Measurements from ENCODE around the gene AP1B1.
"Not testable (repeated sequence)": the region's sequence is repeated elsewhere in the genome, so short reads cannot be mapped to it uniquely, and the experiment has no call there.

Gene AP1B1

DNA sequence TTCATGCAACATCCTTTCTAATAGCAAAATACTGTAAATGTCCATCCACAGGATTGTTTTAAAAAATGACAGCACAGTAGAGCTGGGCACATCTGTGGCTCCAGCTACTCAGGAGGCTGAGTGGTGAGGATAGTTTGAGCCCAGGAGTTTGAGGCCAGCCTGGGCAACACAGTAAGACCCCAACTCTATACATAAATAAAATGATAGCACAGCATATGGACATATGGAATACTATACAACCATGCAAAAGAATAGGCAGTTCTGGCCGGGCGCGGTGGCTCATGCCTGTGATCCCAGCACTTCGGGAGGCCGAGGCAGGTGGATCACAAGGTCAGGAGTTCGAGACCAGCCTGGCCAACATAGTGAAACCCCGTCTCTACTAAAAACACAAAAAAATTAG is 13.6 kb downstream of the AP1B1 start:
- not testable (repeated sequence) for H4K91ac ChIP-seq (ENCODE audit: low read depth, low read length); H2BK5ac ChIP-seq (ENCODE audit: low read depth, low read length, poor library complexity); H2BK12ac ChIP-seq (ENCODE audit: low read length); H3K9me3 ChIP-seq (ENCODE audit: insufficient read depth, low read depth, low read length); H3K36me3 ChIP-seq (ENCODE audit: control insufficient read depth in 1 of 2, insufficient read depth in 2 of 2, low read length in 2 of 2); H3K4ac ChIP-seq (ENCODE audit: low read depth, low read length); H4K12ac ChIP-seq (ENCODE audit: low read depth, low read length); H4K8ac ChIP-seq (ENCODE audit: low read depth, low read length); H3K9ac ChIP-seq (ENCODE audit: low read length); DNase-seq; H3K14ac ChIP-seq (ENCODE audit: low read length); H3K79me2 ChIP-seq (ENCODE audit: control insufficient read depth, insufficient read depth, low read length, poor library complexity); H3K23ac ChIP-seq (ENCODE audit: low read length); H2AFZ ChIP-seq (ENCODE audit: insufficient read depth, low read length, poor library complexity); H2BK120ac ChIP-seq (ENCODE audit: insufficient read depth, low read length, poor library complexity); H3K79me1 ChIP-seq (ENCODE audit: low read length); H2AK5ac ChIP-seq (ENCODE audit: low read length); H3K18ac ChIP-seq (ENCODE audit: low read length); H3K4me3 ChIP-seq (ENCODE audit: low read depth, low read length); H3K4me2 ChIP-seq (ENCODE audit: low read length); H3K27ac ChIP-seq (ENCODE audit: low read depth, low read length); H3K27me3 ChIP-seq (ENCODE audit: insufficient read depth, low read length)
- WGBS (ENCODE audit: extremely low coverage, insufficient coverage, insufficient read length), result no CpG with 5 or more reads among the region's 7 CpGs
- peaks cover 20 to 25% of the 10 kb centered on the region in 2 experiments for H3K4me1 ChIP-seq (ENCODE audit: control insufficient read depth in 1 of 2, insufficient read depth in 2 of 2, low read length in 2 of 2)

DNA sequence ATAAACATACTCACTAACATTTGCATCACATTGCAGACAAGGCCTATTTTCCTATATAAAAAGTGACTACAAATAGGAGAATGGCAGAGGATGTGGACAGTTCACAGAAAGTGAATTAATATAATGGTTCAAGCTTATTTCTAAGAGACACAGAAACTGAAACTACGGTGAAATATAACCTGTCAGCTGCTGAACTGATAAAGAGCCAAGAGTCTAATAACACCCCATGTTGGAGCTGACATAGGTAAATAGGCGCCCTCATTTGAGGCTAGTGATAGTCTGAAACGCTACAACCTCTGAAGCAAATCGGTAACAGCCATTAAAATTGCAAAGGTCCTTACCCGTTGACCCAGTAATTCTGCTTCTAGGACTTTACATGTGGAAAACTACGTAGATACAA is 14.0 kb downstream of the AP1B1 start:
- Histone ChIP-seq H2AK5ac (ENCODE audit: low read length) (no peak overlapping the region), H4K12ac (ENCODE audit: low read depth, low read length) (no peak overlapping the region), H3K4me2 (ENCODE audit: low read length) (no peak overlapping the region), H3K9ac (ENCODE audit: low read length) (no peak overlapping the region), H3K4me1 (ENCODE audit: control insufficient read depth in 1 of 2, insufficient read depth in 2 of 2, low read length in 2 of 2) (peaks cover 20 to 25% of the 10 kb centered on the region in 2 experiments), H4K91ac (ENCODE audit: low read depth, low read length) (no peak overlapping the region), H3K79me1 (ENCODE audit: low read length) (peaks cover 9% of the 10 kb centered on the region), H3K27me3 (ENCODE audit: insufficient read depth, low read length) (no peaks in the 10 kb centered on the region), H3K27ac (ENCODE audit: low read depth, low read length) (no peak overlapping the region), H2BK120ac (ENCODE audit: insufficient read depth, low read length, poor library complexity) (no peak overlapping the region), H3K4me3 (ENCODE audit: low read depth, low read length) (no peak overlapping the region), H3K4ac (ENCODE audit: low read depth, low read length) (no peak overlapping the region), H2AFZ (ENCODE audit: insufficient read depth, low read length, poor library complexity) (no peak overlapping the region), H3K18ac (ENCODE audit: low read length) (no peak overlapping the region), H3K9me3 (ENCODE audit: insufficient read depth, low read depth, low read length) (no peaks in the 10 kb centered on the region), H4K8ac (ENCODE audit: low read depth, low read length) (no peak overlapping the region), H3K36me3 (ENCODE audit: control insufficient read depth in 1 of 2, insufficient read depth in 2 of 2, low read length in 2 of 2) (peaks cover 2% of the 10 kb centered on the region in 2 experiments), H3K79me2 (ENCODE audit: control insufficient read depth, insufficient read depth, low read length, poor library complexity) (peaks cover 5% of the 10 kb centered on the region), H2BK12ac (ENCODE audit: low read length) (no peak overlapping the region), H2BK5ac (ENCODE audit: low read depth, low read length, poor library complexity) (no peak overlapping the region), H3K23ac (ENCODE audit: low read length) (no peak overlapping the region), H3K14ac (ENCODE audit: low read length) (no peak overlapping the region)
- no CpG with 5 or more reads among the region's 6 CpGs for WGBS (ENCODE audit: extremely low coverage, insufficient coverage, insufficient read length)
- no peak for DNase-seq

- H3K18ac ChIP-seq (ENCODE audit: low read length), result no peak overlapping the region
- DNase-seq, result no peak
- H3K9me3 ChIP-seq (ENCODE audit: insufficient read depth, low read depth, low read length), result no peaks in the 10 kb centered on the region
- no peaks in the 10 kb centered on the region for H3K79me1 ChIP-seq (ENCODE audit: low read length)
- H3K4ac ChIP-seq (ENCODE audit: low read depth, low read length), result no peak overlapping the region
- H2AFZ ChIP-seq (ENCODE audit: insufficient read depth, low read length, poor library complexity), result no peak overlapping the region
- H3K27ac ChIP-seq (ENCODE audit: low read depth, low read length), result no peak overlapping the region
- no peak overlapping the region for H4K8ac ChIP-seq (ENCODE audit: low read depth, low read length)
- H2BK12ac ChIP-seq (ENCODE audit: low read length), result no peak overlapping the region
- H2BK5ac ChIP-seq (ENCODE audit: low read depth, low read length, poor library complexity), result no peak overlapping the region
- H3K9ac ChIP-seq (ENCODE audit: low read length), result no peak overlapping the region
- H4K12ac ChIP-seq (ENCODE audit: low read depth, low read length), result no peak overlapping the region
- no peak overlapping the region for H3K4me2 ChIP-seq (ENCODE audit: low read length)
- H3K79me2 ChIP-seq (ENCODE audit: control insufficient read depth, insufficient read depth, low read length, poor library complexity), result no peaks in the 10 kb centered on the region
- no CpG with 5 or more reads among the region's 7 CpGs for WGBS (ENCODE audit: extremely low coverage, insufficient coverage, insufficient read length)
- H2BK120ac ChIP-seq (ENCODE audit: insufficient read depth, low read length, poor library complexity), result no peak overlapping the region
- peaks cover 4% of the 10 kb centered on the region in 2 experiments for H3K4me1 ChIP-seq (ENCODE audit: control insufficient read depth in 1 of 2, insufficient read depth in 2 of 2, low read length in 2 of 2)
- no peak overlapping the region for H3K14ac ChIP-seq (ENCODE audit: low read length)
- no peak overlapping the region for H4K91ac ChIP-seq (ENCODE audit: low read depth, low read length)
- H3K27me3 ChIP-seq (ENCODE audit: insufficient read depth, low read length), result no peaks in the 10 kb centered on the region
- peaks cover 2 to 6% of the 10 kb centered on the region in 2 experiments for H3K36me3 ChIP-seq (ENCODE audit: control insufficient read depth in 1 of 2, insufficient read depth in 2 of 2, low read length in 2 of 2)
- H2AK5ac ChIP-seq (ENCODE audit: low read length), result no peak overlapping the region
- no peak overlapping the region for H3K4me3 ChIP-seq (ENCODE audit: low read depth, low read length)
- H3K23ac ChIP-seq (ENCODE audit: low read length), result no peak overlapping the region
Measured at GRCh38 chr22:29370537-29370936, 17.8 kb downstream of the AP1B1 start.

- Histone ChIP-seq H3K9ac (ENCODE audit: low read length) (no peak overlapping the region), H4K91ac (ENCODE audit: low read depth, low read length) (no peak overlapping the region), H2AFZ (ENCODE audit: insufficient read depth, low read length, poor library complexity) (no peak overlapping the region), H2BK5ac (ENCODE audit: low read depth, low read length, poor library complexity) (no peak overlapping the region), H3K27me3 (ENCODE audit: insufficient read depth, low read length) (no peaks in the 10 kb centered on the region), H3K36me3 (ENCODE audit: control insufficient read depth in 1 of 2, insufficient read depth in 2 of 2, low read length in 2 of 2) (peaks cover 3 to 4% of the 10 kb centered on the region in 2 experiments), H2BK120ac (ENCODE audit: insufficient read depth, low read length, poor library complexity) (no peak overlapping the region), H4K8ac (ENCODE audit: low read depth, low read length) (peak overlapping the region; percentile 25), H4K12ac (ENCODE audit: low read depth, low read length) (no peak overlapping the region), H3K4me3 (ENCODE audit: low read depth, low read length) (no peak overlapping the region), H3K79me2 (ENCODE audit: control insufficient read depth, insufficient read depth, low read length, poor library complexity) (no peaks in the 10 kb centered on the region), H3K18ac (ENCODE audit: low read length) (no peak overlapping the region), H3K14ac (ENCODE audit: low read length) (no peak overlapping the region), H3K4ac (ENCODE audit: low read depth, low read length) (no peak overlapping the region), H3K4me1 (ENCODE audit: control insufficient read depth in 1 of 2, insufficient read depth in 2 of 2, low read length in 2 of 2) (peaks cover 0 to 2% of the 10 kb centered on the region in 2 experiments), H3K27ac (ENCODE audit: low read depth, low read length) (no peak overlapping the region), H3K79me1 (ENCODE audit: low read length) (no peaks in the 10 kb centered on the region), H2BK12ac (ENCODE audit: low read length) (no peak overlapping the region), H2AK5ac (ENCODE audit: low read length) (no peak overlapping the region), H3K23ac (ENCODE audit: low read length) (no peak overlapping the region), H3K9me3 (ENCODE audit: insufficient read depth, low read depth, low read length) (no peaks in the 10 kb centered on the region), H3K4me2 (ENCODE audit: low read length) (no peak overlapping the region)
- DNase-seq, result peak; percentile 81 to 87
- no CpG with 5 or more reads among the region's 9 CpGs for WGBS (ENCODE audit: extremely low coverage, insufficient coverage, insufficient read length)
Measured at GRCh38 chr22:29369460-29369859, 18.9 kb downstream of the AP1B1 start.
